Erythroblast (primary cell): ENCODE data around the gene VWA3B.

ENCODE experiments used
- GATA1 ChIP-seq: IDR thresholded peaks from 2 replicates; pipeline ENCODE4 v1.6.1; 2011; ENCODE audit warnings: low read depth, mild to moderate bottlenecking, control low read depth, low read length, moderate library complexity
- POLR2A ChIP-seq: IDR thresholded peaks from 2 replicates; pipeline ENCODE4 v1.6.1; 2011; ENCODE audit warnings: mild to moderate bottlenecking, low read length

DNA sequence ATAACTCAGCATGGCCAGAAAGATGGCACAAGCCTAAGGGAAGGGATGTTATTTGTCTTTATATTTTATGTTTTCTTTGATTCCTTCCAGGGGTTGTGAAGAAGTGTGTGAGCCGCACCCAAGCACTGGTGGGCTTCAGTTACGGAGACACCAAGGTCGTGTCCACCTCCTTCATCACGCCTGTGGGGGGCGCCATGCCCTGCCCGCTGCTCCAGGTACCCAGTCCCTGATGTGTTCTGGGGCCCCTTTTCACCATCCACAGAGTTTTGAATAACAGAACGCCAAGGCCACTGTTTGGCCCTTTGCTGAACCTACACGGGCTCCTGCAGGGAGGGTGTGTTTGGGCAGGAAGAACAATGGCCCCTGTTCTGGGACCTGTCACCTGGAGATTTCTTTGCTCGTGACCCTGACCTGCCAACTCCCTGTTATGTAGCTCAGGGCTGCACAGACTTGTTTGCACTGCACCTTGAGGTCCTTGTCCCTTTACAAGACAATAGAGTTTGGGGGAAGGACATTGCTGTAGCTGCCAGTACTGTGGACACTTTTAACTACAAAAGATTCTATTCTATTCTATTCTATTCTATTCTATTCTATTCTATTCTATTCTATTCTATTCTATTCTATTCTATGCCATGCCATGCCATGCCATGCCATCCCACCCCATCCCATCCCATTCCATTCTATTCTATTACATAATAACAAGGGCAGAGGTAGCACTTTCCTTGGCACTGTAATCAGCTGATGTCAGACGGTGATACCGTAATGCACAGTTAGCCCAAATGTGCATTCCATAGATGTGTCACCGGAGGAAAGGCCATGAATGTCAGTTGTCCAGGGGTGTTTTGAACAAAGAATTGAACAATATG is 211.1 kb downstream of the VWA3B start:
- TF ChIP-seq POLR2A (no peak), GATA1 (no peak)
